WTC11 (cell line): Measurements from ENCODE around the gene FAR2.

Experiments
- CBFB ChIP-seq: sonication (generic); formaldehyde crosslinking; IDR thresholded peaks from 2 replicates; pipeline ENCODE4 v1.8.1; 2022; ENCODE audit warnings: mild to moderate bottlenecking, low read depth, missing genetic modification reagents
- CTCF ChIP-seq: fragments of 200-600 bp; IDR thresholded peaks from 2 replicates; pipeline ENCODE4 v1.8.0; 2022; ENCODE audit warnings: antibody characterized with exemption
- E2F1 ChIP-seq: sonication (generic); formaldehyde crosslinking; IDR thresholded peaks from 2 replicates; pipeline ENCODE4 v1.8.0; 2022; ENCODE audit warnings: mild to moderate bottlenecking, missing genetic modification reagents
- ESRRA ChIP-seq: sonication (generic); formaldehyde crosslinking; IDR thresholded peaks from 2 replicates; pipeline ENCODE4 v1.8.1; 2022; ENCODE audit warnings: mild to moderate bottlenecking, missing genetic modification reagents, borderline replicate concordance
- IRF2 ChIP-seq: sonication (generic); formaldehyde crosslinking; IDR thresholded peaks from 2 replicates; pipeline ENCODE4 v1.8.0; 2022; ENCODE audit warnings: low read depth, missing genetic modification reagents, borderline replicate concordance
- MLX ChIP-seq: sonication (generic); formaldehyde crosslinking; IDR thresholded peaks from 2 replicates; pipeline ENCODE4 v1.8.1; 2023; ENCODE audit warnings: mild to moderate bottlenecking, missing genetic modification reagents, moderate library complexity
- NFYB ChIP-seq: sonication (generic); formaldehyde crosslinking; conservative IDR thresholded peaks from 2 replicates; pipeline ENCODE4 v1.8.0; 2022; ENCODE audit warnings: low read depth, missing genetic modification reagents
- TEAD4 ChIP-seq: sonication (generic); formaldehyde crosslinking; IDR thresholded peaks from 2 replicates; pipeline ENCODE4 v1.8.0; 2022; ENCODE audit warnings: mild to moderate bottlenecking, missing genetic modification reagents
- ZNF423 ChIP-seq: fragments of 250-450 bp; sonication (Bioruptor Pico); IDR thresholded peaks from 2 replicates; pipeline ENCODE4 v2.1.2; 2022; ENCODE audit warnings: mild to moderate bottlenecking, moderate library complexity

GRCh38 chr12:29374913-29375312, 225.8 kb downstream of the FAR2 start:
- TF ChIP-seq CTCF (no peak), E2F1 (CRISPR knock-in tag) (no peak), TEAD4 (CRISPR knock-in tag) (no peak), ESRRA (CRISPR knock-in tag) (no peak), IRF2 (CRISPR knock-in tag) (no peak), CBFB (CRISPR knock-in tag) (no peak), MLX (CRISPR knock-in tag) (no peak), NFYB (CRISPR knock-in tag) (no peak), ZNF423 (no peak)
